ENCODE results near the gene TMEM255B.
A peak's percentile ranks its signal among the peaks of the same experiment; 100 is the strongest.

TMEM255B gene

DNA sequence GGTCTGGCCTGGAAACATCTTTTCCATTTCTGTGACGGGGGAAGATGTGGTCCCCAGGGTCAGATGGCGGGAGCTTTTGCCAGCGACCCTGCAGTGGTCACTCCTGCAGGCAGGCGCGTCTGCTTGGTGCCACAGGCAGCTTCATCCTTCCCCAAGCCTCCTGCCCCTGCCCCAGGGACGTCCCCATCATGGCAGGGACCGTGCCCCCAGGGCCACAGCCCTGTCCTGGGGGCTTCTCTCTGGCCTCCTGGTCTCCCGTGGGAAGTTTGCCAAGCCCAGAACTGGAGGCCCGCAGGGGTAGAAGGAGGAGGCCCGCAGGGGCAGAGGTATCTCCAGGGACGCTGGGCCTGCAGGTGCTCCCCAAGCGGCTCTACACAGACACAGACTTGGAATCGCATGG lies 47.5 kb downstream of the TMEM255B start:
- no peak for DNase-seq

DNA sequence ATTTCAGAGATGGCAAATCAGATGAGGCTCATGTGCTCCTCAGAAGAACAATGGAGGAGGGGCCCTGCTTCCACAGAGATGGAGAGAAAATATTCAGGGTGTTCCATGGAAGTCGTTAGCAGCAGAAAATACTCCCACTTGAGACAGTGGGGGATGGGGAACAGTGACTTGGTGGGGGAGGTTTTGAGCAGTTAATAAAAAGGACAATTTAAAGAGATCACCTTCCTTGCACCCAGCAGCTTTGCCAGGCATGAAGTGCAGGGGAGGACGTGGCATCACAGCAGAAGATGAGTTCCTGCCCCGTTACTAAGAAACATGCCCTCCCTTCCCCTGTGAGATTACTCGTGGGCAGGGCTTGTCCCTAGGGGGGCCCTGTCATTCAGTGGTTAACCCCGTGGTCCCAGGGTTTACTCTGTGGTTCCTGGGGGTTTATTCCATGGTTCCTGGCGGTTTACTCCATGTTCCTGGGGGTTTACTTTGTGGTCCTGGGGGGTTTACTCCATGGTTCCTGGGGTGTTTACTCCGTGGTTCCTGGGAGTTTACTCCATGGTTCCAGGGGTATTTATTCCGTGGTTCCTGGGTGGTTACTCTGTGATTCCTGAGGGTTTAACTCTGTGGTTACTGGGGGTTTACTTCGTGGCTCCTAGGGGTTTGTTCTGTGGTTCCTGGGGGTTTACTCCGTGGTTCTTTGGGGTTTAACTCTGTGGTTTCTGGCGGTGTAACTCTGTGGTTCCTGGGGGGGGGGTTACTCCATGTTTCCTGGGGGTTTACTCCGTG lies 49.2 kb downstream of the TMEM255B start:
- DNase-seq, result no peak

DNA sequence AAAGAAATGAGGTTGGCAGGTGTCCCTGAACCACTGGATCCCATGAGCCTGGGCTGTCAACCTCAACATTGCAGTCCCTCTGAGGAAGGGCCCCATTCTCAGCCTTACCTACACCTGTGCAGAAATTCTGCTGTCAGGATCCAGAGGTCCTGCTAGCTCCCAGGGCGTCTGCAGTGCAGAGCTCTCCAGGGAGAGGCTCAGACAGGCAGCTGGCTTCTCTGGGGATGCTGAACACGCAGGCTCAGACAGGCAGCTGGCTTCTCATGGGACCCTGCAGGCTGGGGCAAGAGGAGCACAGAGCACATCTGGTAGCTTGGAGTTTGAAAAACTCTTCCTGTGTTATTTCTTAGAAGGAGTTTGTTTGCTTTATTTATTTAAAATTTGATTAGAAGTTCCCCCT lies 50.9 kb downstream of the TMEM255B start:
- DNase-seq, result no peak

DNA sequence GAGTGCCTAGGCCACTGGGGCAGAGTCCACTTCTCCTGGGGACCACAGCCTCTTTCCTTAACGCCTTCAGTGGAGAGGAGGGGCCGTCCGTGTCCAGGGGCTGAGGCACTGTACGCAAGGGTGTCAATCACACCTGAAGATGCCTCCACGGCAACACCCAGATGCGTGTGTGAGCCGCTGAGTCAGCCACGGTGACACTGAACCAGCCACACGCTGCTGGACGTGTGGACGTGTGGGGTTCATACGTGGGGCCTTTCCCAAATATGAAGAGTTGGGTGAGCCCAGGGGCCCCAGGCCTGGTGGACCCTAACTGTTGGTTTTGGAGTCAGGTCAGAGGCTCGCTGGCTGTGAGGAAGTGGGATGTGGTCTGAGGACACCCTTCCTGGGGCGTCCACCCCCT lies 51.6 kb downstream of the TMEM255B start:
- DNase-seq, result no peak

DNA sequence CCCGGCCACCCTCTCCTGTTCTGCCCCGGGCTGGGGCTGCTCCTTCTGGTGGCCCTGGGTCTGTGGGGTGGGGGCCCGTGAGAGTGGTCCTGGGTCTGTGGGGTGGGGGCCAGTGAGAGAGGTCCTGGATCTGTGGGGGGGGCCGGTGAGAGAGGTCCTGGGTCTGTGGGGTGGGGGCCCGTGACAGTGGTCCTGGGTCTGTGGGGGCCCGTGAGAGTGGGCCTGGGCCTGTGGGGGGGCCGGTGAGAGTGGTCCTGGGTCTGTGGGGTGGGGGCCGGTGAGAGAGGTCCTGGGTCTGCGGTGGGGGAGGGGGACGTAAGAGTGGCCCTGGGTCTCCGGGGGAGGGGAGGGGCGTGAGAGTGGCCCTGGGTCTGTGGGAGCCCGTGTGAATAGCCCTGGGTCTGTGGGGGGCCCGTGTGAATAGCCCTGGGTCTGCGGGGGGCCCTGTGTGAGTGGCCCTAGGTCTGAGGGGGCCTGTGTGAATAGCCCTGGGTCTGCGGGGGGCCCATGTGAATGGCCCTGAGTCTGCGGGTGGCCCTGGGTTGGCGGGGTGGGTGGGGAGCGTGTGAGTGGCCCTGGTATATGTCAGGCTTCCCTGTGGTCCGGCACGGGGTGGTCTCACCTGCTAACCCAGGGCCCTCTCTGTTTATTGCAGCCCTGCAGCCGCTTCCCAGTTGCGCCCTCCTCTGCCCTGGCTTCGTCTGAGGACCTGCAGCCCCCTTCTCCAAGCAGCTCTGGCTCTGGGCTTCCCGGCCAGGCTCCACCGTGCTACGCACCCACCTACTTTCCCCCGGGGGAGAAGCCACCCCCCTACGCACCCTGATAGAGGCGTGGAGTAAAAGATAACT lies 52.3 kb downstream of the TMEM255B start:
- DNase-seq, result no peak

DNA sequence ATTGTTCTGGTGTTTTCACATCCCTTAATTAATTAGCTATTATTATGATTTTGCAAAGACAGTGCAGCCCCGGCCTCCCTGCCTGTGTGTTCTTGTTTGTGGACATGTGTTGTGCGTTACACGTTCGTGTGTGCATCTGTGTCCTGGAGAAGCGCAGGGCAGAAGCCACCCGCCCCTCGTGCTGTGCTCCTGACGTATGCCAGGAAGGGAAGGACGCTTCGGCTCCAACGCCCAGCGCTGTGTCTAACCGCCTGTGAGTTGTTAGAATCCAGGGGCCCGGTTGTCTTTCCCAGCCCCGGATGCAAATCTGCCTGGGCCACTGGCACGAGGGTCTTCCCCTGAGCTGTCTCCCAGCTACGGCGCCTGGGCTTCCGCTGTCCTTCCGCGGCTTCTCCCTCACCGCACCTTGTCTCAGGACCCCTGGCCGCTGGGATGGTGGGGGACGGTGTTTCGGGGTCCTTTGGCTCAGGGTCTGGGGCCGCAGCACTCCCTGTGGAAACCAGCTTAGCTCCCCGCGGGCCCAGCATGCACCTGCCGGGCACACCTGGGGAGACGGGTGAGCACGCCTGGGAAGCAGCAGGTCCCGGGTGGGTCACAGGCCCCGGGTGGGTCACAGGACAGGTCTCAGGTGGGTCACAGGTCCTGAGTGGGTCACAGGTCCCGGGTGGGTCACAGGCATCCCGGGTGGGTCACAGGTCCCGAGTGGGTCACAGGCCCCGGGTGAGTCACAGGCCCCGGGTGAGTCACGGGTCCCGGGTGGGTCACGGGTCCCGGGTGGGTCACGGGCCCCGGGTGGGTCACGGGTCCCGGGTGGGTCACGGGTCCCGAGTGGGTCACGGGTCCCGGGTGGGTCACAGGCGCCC lies 53.4 kb downstream of the TMEM255B start:
- no peak for DNase-seq

DNA sequence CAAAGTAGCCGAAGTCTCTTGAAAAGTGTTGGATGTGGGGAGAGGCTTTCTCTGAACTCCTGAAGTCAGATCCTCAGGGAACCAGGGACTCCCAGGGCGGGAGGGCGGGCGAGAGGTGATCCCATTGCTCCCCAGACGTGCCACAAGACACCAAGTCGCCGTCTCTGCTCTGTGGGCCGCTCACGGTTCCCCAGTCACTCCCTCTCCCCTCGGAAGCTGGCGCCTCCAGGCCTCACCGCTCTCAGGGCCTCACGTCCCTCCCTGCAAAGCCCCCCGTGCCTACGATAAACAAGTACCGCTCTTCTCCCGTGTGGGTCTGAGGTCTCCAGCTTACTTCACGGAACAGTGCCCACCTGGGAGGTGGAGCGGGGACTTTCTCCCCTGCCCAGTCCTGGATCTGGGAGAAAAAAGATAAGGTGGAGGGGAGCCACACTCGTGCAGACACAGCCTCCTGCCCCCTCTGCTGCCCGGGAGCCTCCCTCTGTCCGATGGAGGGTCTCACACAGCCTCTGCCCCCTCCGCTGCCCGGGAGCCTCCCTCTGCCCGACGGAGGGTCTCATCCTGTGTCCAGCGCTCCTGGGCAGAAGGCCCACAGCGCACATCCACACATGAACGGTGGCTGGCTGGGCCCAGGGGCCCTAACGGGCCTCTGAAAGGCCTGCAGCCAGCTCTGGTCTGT lies 54.2 kb downstream of the TMEM255B start:
- DNase-seq, result no peak

DNA sequence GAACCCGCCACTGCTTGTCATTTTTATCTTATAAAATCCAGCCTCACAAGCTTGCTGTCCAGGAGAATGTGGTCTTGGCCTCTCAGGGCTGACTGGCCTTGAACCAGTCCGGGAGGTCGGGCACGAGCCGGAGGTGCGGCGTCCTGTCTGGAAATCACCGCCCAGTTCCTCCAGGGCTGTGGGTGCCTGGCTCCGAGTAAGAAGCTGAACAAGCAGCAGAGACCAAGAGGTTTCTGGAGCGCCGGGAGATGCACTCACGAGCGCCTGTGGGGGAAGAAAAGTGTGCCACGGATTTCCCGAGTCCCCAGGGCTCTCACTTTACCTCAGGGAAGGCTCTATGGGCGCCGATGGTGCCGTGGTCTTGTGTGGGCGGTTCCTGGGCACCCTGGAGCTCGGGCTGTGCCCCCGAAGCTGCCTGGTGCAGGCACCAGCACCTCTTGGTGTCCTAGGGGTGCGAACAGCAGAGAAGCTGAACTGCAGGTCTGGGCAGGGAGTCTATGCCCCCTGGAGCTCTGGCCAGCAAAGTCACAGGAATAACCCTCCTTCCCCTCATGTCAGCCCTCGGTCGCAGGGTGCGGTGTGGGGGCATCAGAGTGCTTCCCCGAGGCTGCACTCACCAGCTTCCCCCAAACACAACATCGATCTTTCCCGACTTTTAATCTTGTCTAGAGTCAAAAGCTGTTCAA lies 54.9 kb downstream of the TMEM255B start:
- no peak for DNase-seq

DNA sequence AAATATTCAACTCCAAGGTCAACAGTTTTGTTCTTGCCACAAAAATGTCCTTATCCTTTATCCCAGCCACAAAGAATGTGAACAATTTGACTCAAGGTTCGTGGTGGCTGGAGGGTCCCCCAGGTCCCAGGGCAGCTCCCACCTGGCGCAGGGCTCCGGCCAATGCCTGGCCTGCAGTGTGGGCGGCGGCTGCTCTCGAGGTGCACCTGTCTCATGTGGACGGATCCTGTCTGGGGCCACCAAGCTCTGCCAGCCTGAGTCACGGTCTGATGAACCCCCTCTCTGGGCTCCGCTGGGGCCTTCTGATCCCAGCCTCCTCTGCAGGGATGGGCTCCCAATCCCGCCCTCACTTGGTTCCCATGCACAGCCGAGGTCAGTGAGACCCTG lies 55.4 kb downstream of the TMEM255B start:
- peak; percentile 7 for DNase-seq

DNA sequence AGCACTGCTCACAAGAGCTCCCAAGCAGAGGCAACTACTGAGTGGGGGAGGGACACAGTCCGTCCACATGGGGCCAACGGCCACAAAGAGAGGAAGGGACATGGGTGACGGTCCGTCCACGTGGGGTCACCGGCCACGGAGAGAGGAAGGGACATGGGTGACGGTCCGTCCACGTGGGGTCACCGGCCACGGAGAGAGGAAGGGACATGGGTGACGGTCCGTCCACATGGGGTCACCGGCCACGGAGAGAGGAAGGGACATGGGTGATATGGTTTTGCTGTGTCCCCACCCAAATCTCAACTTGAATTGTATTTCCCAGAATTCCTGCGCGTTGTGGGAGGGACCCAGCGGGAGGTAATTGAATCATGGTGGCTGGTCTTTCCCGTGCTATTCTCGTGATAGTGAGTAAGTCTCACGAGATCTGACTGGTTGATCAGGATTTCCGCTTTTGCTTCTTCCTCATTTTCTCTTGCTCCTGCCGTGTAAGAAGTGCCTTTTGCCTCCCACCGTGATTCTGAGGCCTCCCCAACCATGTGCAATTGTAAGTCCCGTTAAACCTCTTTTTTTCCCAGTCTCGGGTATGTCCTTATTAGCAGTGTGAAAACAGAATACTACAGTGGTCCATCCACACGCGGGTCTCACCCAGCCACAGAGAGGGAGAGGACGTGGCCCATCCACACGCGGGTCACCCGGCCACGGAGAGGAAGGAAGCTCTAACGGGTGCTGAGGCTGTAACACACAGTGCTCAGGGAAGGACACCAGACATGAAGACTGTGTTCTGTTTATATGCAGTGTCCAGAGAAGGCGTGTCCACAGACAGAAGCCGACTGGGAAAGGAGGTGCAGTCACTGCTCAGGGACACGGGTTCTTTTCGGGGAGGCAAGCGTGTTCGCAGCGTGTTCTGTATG lies 56.4 kb downstream of the TMEM255B start:
- DNase-seq, result no peak

DNA sequence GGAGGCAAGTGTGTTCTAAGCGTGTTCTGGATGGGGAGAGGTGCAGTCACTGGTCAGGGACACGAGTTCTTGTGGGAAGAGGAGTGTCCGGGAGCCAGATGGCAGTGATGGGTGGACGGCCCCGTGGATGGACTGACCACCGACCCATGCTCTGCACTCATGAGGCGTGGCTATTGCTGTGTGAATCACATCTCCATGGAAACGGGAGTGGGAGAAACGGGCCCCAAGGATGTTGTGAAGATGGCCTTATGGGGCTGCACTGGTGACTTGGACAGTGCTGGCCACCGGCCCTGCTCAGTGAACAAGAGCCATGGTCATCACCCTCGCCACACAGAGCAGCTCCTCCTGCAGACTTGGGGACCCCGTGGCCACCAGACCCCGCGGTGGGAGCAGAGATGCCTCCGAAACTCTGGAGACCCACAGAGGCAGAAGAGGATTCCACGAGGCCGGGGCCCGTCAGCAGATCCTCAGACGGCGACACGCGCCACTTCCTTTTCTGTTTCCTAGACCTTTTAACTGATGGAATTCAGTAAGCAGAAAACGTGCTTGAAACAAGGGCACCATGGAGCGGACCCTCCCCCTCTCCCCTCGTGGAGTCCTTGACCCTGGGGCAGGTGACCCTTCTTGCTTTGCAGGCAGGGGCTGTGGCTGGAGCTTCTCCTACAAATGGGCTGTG lies 57.4 kb downstream of the TMEM255B start:
- no peak for DNase-seq

DNA sequence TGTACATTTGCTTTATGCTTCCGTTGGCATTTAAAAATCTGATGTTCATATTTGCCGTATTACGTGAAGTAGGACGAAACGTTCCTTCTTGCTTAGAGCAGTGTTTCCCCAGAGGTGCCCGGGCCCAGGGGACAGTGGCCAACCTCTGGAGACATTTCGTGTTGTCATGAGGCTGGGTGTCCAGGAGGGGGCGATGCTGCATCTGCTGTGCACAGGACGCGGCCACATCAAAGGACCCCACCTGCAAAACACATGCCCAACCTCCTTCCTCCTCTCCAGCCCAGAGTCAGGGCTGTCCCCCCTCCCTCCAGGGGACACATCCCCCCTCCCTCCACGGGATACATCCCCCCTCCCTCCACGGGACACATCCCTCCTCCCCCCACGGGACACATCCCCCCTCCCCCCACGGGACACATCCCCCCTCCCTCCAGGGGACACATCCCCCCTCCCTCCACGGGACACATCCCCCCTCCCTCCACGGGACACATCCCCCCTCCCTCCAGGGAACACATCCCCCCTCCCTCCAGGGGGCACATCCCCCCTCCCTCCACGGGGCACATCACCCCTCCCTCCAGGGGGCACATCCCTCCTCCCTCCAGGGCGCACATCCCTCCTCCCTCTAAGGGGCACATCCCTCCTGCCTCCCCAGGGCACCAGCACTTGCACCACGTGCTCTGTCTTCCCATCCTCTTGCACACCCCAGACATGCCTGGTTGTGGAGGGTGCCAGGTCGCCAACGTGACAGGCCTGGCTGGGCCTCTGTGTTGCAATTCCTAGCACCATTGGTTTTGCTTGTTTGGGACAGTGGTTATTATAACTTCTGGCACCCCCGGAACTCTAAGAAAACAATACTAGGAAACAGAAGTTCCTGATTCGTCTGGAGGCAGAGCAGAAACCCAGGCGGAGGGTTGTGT lies 58.2 kb downstream of the TMEM255B start:
- peak; percentile 87 for DNase-seq

DNA sequence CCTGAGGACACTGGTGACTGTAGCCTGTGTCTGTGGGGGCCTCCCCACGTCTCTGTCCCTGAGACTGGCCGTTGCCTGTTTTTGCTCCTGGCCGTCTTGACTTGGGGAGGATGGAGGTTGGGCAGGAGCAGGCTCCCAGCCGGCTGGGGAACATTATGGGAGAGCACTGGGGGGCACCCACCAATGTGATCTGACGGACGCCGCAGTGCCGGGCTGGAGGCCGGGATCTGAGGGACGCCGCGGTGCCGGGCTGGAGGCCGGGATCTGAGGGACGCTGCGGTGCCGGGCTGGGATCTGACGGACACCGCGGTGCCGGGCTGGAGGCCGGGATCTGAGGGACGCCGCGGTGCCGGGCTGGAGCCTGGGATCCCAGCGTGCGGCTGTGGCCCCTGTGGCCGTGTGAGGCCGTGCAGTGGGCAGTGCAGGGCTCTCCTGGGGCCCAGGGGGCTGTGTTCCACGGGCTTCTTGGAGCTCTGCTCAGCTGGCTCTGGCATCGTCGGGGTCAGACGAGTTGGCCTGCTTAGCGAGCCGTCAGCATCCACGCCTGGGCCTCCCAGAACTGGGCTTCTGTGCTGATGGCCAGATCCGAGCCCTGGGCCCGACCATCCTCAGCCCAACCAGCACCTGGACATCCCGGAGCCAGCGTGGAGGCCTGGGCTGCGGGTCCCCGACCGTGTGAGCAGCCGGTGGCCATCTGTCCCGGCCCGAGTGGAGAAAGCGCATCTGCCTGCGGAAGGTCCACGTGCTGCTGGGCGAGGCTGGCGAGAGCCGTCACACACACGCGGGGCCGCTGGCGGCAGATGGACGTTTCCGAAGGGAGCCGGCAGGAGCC lies 59.0 kb downstream of the TMEM255B start:
- DNase-seq, result no peak

DNA sequence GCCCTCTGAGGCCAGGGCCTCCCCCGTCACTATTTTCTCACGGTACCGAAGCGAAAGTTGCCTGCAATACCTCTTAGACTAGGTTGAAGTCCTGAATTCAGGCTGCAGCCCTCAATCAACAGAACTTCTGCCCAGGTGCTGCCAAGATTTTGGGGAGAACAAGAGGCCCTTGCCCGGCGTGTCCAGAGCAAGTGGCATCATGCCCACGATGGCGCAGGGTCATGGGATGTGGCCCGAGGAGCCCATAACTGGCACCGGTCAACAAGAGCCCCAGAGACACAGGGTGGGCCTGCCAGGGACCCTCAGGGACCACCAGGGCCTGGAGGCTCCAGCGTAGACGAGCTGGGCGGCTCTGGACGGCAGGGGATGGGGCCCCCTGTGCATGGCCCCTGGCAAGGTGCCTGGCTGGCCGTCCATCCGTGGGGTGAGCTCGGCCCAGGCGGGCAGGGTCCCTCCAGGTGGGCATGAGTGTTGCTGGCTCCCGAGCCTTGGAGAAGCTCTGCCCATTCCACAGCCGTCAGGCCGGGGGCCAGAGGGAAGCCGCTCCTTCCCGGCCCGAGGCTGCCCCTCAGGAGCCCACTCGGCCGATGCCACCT lies 59.8 kb downstream of the TMEM255B start:
- no peak for DNase-seq

DNA sequence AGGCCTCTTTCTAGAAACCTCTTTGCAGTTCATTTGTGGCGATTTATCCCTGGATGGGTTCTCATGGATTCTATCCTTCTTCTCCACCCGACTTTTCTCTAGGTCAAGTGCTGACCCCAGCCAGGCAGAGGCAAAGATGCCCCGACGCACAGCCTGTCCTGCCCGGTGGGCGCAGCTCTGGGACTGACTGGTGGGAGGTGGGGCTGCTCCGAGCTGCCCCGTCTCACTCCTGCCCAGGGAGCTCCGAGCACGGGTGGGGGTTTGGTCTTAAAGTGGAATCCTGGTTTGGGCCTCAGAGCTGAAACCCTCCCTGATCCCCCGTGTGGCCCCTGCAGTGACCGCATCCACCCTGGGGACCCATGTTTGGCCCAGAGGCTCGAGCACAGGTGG lies 60.3 kb downstream of the TMEM255B start:
- no peak for DNase-seq

DNA sequence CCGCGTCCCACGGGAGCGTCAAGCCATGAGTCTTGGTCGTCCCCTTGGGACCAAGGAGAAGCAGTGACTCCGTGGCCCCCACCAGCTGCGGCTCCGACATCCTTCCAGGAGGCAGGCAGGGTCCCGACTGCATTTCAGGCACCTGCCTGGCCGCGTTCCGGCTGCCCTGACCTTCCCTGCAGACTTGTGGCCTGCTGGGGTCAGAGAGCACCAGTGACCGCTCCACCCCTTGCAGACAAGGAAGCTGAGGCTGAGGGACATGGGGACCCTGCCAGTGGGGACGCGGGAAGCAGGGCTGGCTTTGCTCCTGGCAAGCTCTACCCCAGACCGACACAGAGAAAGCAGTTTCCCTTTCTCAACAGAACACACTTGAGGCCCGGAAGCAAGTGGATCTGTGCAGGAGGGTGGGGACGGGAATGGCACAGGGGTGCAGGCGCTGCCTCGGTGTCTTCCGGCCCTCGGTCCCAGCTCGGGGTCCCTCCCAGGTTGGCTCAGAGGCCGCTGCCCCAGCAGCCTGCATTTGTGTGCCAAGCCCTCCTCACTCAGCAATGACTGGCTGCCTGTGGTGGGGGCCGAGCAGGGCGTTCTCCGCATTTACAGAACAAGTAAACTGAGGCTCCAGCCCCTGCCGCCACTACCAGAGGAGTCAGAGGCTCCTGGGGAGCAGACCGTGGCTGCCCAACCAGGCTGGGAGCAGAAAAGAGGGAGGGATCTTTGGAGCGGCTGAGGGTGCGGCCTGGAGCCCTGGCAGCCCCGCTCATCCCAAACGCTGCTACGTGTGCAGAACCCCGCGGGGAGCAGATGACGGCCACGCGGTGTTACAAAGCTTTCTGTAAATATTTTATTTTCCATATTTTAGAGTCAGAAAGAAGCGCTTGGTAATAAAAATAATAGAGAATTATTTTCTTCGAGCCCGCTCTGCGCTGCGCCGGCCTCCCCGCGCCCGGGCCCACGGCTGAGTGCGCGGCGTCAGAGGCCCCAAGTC lies 61.0 kb downstream of the TMEM255B start:
- DNase-seq, result no peak
